GM21576 (cell line): ENCODE measurements around the gene CASK.
A peak's percentile ranks its signal among the peaks of the same experiment; 100 is the strongest.
"Not testable (repeated sequence)": the region's sequence is repeated elsewhere in the genome, so short reads cannot be mapped to it uniquely, and the experiment has no call there.

ENCODE experiments used
- ATAC-seq: cut with Tn5 transposase; IDR thresholded peaks from one replicate; pipeline ENCODE4 v1.9.1; 2021; ENCODE audit warnings: mild to moderate bottlenecking, moderate library complexity; ENCODE audit not compliant: unreplicated experiment

CASK gene

DNA sequence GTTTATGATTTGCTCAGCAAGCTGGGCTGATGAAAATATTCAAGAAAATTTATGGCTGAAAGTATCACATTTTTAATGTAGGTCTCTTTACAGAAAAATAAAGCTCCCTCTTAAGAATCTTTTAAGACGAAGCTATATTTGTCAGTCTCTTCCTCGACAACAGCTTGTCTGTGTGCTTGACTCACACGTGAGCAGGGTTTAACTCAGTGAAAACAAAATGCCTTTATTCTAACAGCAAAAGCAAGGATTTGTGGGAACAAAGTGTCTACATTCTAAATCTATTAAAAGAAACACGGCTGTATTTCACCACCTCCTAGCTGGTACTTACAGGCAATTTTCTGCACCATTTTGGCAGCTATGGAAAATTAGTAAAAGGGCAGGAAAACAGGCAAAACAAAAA is 400.7 kb downstream of the CASK start:
- ATAC-seq, result no peak

DNA sequence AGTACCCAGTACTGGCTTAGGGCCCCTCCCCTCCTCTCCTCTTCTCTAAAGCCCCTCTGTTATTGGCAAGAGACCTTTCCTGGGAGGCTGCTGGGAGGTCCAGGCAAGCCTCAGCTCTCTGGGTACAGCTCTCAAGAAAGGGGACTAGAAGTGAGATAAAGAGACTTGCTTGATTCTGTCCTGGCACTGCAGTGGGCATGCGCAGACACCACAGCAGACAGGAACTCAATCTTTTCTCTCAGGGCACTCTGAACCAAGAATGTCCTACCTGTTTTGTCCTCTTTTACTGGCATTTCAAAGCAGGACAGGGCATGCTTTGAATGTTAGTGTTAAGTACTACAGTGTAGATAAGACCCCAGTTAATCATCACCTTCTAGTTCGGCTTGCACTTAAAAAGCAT is 401.3 kb downstream of the CASK start:
- ATAC-seq, result no peak

- no peak for ATAC-seq
Observed at GRCh38 chrX:41519468-41519867, 403.9 kb downstream of the CASK start.

- ATAC-seq, result no peak
Observed at GRCh38 chrX:41518841-41519220, 404.5 kb downstream of the CASK start.

- no peak for ATAC-seq
Observed at GRCh38 chrX:41518127-41518840, 405.1 kb downstream of the CASK start.

GRCh38 chrX:41516999-41517765 is 406.2 kb downstream of the CASK start:
- ATAC-seq, result no peak

DNA sequence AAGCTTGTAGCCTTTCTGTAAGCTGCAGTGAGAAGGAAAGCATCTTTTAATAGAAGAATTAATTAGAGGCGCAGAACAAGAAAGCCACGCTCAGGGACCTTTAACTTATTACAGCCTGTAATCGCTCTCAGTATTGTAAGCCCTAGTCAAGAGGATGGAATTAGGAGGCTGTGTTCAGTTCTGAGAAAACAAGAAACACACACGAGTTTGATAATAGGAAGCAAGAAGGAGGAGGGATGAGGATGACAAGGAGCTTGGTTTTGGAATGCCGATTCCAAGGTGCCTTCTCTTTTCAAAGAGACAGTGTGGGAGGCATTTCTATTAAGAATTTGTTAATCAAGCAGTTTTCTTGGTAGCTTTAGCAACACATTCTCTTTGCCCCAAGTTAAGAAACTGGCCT is 406.9 kb downstream of the CASK start:
- ATAC-seq, result no peak

DNA sequence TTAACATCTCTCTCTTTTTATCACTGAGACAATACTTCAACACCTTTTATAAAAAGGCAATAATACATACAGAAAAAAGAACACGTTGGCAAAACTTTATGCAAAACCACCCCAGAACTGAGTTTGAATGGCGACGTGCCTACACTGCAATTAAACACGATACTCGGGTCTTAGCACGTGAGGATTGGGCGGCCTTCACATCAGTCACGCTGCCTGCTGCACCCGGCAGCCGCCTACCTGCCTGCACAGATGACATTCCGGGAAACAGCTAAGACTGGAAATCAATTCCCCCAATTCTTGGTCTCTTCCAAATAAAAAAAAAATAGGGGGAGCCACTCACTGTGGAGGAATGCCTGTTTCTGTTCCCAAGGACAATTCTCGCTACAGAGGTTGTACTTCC is 408.0 kb downstream of the CASK start:
- no peak for ATAC-seq

DNA sequence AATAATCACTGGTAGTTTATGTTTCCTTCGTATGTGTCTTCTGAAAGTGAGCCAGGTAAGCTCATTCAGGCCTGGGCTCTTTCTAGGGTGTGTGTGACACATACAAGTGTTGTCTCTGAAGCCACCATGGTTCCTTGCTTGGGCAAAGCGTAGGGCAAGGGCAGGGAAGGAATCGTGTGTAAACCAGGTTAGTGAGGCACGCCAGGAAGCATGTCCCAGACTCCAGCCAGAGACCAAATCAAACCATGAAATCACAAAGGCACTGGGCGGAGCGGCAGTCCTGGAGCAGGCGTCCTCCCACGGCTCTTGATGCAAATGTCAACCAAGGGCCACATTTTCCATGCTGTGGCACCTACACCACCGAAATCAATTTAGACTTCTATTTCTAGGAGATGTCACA is 409.2 kb downstream of the CASK start:
- ATAC-seq, result no peak

GRCh38 chrX:41512853-41513252 is 410.5 kb downstream of the CASK start:
- not testable (repeated sequence) for ATAC-seq

GRCh38 chrX:41512394-41512793 is 411.0 kb downstream of the CASK start:
- peak; percentile 98 for ATAC-seq

GRCh38 chrX:41507919-41508318 is 415.4 kb downstream of the CASK start:
- ATAC-seq, result no peak

DNA sequence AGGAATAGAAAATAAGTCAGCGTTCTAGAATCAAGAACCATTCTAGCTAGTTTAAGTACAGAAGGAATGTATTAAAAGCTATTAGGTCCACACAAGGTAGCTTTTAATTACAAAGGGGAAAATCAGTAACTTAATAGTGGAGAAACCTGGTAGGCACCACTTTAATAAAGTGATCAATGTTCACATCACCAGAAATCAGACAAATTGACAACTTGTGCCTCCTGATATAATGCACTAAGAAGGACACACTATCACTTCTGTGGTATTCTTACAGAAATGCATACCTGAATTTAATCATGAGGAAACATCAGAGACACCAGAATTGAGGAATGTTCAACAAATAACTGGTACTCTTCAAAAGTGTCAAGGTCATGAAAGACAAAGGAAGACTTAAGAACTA is 421.4 kb downstream of the CASK start:
- ATAC-seq, result no peak

DNA sequence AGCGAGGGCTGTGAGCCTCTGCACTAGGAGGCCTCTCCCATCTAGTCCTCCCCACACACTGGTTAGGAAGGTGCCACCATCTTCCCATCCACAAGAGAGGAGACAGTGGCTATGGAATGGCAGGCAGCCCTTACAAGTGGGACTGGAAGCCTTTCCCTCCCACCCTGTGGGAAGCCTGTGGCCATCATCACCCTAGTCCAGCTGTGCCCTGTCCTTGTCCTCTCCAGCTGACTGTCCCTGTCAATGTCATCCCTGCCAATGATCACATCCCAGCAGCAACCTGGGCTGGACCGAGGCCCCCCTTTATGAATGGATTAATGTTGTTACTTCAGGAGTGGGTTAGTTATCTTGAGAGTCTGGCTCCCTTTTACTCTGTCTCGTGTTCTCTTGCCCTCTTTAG is 423.4 kb downstream of the CASK start:
- ATAC-seq, result no peak

DNA sequence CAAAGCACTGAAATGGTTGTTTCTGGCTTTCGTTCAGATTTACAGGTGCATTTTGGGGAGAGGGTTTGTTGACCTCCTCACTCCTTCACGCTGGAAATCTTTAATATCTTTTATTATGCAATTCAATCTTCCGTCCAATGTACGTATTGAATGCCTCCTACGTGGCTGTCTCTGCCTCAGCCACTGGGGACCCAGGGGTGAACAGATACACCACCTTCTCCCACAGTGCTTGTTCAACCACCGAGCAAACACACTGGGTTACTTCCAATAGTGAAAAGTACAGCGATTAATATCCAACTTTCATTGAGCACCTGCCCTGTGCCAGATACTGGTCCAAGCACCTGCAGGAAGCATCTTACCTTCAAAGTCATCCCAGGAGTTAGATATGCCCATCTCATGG is 424.2 kb downstream of the CASK start:
- no peak for ATAC-seq

DNA sequence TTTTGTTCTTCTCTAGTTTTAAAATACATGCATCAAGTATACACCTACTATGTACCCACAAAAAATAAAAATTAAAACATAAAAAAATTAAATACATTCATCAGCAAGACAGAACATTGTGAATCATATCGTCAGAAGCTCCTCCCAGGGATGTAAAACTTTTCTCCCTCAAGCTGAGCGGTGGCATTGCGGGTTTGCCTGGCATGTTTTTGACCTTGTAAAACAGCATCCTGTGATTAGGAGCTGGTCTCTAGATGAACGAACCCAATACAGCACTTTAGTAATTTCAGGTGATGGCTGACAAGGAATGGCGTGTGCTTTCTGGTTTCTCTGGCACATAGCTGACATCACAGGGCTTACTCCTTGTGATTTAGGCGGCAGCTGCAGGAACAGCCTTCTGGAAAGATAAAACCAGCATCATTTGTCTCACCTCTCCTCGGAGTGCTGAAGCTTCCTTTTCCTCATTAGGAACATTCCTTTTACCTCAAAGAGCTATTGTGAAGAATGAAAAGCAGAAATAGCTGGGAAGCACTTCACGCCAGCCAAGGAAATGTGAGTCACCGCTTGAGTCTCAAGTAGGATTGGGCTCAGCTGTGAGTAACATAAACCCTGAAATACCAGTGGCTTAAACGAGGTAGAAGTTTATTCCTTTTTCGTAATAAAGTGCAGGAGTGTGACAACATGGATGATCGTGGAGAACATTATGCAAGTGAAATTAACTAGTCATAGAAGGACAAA is 431.9 kb downstream of the CASK start:
- no peak for ATAC-seq

DNA sequence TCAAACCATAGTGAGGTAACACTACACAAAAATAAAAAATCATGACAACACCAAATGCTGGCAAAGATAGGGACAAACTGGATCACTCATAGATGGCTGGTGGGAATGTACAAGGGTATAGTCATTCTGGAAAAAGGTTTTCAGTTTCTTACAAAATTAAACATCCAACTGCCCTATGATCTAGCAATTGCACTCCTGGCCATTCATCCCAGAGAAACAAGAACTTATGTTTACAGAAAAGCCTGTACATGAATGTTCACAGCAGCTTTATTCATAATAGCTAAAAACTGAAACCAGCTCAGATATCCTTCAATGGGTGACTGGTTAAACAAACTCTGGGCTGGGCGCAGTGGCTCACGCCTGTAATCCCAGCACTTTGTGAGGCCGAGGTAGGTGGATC is 432.9 kb downstream of the CASK start:
- no peak for ATAC-seq

DNA sequence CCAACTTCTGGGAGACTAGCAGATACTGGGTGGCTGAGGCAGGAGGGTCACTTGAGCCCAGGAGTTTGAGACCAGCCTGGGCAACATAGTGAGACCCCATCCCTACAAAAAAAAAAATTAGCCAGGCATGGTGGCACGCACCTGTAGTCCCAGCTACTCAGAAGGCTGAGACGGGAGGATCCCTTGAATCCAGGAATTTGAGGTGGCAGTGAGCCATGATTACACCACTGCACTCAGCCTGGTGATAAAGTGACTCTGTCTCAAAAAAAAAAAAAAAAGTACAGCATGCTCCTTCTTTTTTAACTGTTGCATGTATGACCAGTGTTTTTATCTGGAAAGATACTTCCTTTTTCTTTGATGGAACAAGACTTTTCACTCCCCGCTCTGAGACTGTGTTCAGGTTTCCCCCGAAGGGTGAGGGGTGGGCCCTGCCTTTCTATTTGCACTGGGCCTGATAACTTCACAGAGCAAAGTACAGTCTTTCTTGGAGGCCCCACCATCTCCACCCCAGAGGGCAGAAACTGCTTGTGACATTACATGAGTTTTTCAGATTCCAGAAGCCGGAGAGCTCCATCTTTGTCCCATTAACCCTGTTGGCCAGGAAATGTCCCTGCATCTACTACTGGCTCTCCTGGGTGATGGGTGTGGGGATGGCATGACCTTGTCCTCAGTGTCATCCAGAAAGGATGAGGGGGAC is 441.1 kb downstream of the CASK start:
- no peak for ATAC-seq

DNA sequence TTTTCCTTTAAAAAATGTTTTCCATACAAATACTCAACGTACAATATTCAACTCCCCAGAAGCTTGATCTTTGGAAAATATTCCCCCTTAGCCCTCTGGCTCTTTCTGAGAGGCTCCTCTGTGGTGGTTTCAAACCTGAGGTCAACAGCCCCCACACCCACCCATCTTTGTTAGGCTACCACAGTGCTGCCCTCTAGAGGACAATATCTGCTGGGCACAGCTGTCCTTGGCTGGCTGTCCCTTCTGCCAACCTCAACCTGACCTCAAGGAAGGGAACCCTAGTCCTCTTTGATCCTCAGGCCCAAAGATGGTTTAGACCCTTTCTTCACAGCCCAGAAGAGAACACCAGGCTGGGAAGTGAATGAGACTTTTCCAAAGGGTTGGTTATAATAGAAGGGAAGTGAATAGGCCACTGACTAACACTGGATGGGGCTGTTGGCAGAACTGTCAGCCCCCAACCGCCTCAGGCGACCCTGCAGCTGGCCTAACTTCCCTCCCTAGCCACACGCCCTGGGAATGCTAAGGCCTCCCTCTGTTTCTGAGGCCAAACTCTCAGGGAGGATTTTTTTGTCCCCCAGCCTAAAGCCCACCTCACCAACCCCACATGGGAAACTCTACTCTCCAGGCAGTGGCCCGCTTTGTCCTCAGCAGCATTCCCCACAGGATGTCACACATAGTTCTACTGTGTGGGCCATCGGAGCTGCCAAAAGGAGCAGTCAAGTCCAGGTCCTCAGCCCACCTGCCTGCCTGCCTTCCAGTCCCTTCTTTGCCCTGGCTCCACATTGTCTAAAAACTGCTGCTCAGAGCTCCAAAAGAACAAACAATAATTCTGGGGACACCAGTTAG is 441.9 kb downstream of the CASK start:
- no peak for ATAC-seq

- no peak for ATAC-seq
Observed at GRCh38 chrX:41480508-41481260, 442.7 kb downstream of the CASK start.
